GM19328 (cell line): Measurements from ENCODE around the gene NLGN3.

Experiments
- ATAC-seq: cut with Tn5 transposase; IDR thresholded peaks from one replicate; pipeline ENCODE4 v1.9.1; 2021; ENCODE audit warnings: mild to moderate bottlenecking, moderate library complexity; ENCODE audit not compliant: unreplicated experiment

Gene NLGN3

GRCh38 chrX:71210816-71211215, 66.2 kb downstream of the NLGN3 start:
- no peak for ATAC-seq

DNA sequence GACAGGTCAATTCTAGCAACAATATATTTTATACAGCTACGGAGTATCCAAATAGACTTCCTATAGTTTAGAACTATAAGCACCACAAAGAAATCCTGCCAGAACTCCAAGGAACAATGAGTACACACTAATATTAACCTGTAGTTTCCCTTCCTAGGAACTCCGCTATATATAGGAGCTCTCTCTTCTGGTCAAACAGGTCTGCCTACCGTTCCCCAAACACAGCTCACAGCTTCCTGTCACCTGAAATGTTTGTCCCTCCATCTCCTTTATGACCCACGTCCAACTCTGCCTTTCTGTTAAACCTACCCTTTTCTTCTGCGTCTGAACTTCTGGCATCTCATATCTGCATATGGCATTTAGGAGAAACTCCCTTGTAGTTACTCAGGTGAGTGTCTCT, 67.9 kb downstream of the NLGN3 start:
- ATAC-seq: no peak

- ATAC-seq: no peak
Measured at GRCh38 chrX:71214152-71214551, 69.5 kb downstream of the NLGN3 start.

GRCh38 chrX:71214604-71215337, 70.1 kb downstream of the NLGN3 start:
- no peak for ATAC-seq

DNA sequence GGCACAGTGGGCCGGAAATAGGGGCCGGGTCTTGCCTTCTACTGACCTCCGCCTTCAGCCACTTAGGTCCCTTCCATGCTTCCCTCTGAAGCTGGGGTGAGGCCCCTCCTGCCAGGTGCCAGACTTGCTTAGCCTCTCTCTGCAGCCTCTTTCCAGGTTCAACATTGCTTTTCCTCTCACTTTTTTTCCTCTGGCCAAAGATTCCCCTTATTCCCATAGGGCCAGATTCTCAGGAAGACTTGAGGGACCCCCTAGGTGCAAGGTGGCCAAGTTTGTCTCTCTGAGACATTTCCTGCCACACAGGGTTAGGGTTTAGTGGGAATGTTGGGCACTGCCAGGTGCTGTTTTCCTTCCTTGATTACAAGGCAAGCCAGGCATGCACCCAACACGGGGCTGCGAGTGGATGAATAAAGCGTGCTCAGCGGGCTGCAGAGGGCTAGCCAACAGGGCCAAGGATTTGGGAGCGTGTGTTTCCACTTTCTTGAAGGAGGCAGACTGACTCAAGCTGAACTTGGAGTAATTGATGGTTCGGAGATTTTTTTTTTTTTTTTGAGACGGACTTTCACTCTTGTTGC, 70.8 kb downstream of the NLGN3 start:
- no peak for ATAC-seq

DNA sequence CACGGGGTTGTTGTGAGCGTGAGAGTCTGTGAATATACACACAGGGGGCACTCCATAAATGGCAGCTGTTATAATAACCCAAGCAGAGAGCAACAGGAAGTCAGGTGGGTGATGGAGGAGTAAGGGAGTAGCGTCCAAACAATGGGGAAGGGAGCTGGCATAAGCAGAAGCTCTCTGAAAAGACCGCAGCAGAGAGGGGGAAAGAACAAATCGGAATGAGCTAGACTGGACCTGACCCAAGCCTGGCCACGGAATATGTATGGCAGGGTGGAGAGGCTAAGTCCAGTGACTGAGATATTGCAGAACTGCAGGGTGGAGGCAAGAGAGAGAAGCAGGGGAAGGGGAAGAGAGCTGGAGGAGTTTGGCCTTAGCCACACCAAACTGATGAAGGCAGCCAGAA, 71.8 kb downstream of the NLGN3 start:
- ATAC-seq: no peak

- no peak for ATAC-seq
Measured at GRCh38 chrX:71217298-71217697, 72.7 kb downstream of the NLGN3 start.
